GM21723 (cell line): Measurements from ENCODE around the gene ASB2.

Experiments used
- ATAC-seq: cut with Tn5 transposase; IDR thresholded peaks from one replicate; pipeline ENCODE4 v1.9.1; 2021; ENCODE audit warnings: mild to moderate bottlenecking, moderate library complexity; ENCODE audit not compliant: unreplicated experiment

Gene ASB2

DNA sequence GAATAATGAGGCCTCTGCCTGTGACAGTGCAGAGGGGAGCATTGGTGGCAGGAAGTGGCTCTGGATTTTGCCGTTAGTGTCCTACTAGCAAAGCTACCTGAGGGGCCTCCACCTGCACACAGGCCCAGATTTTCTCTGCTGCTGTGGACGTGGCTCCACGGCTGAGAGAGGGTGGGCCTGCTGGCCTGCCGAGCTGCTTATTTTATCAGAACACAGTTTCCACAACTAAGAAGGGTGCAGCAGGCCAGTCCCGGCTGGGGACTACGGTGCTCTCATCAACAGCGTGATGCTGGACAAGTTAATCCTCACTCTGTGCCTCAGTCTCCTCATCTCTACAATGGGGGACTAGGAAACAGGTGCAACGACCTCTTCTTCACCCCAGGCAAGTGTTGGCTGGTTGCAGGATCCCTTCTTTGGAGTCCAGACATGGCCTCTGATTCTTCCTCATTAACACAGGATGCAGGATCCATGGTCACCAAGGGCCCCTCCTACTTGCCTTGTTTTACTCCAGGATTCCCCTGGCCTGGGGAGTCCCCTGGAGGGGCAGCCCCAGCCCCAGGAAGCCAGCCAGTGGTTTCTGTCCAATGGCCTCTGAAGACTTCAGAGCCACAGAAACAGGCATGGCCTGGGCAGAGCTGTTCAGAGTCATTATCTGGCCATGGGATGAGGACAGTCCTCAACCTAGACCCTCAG, 45.9 kb downstream of the ASB2 start:
- no peak for ATAC-seq

DNA sequence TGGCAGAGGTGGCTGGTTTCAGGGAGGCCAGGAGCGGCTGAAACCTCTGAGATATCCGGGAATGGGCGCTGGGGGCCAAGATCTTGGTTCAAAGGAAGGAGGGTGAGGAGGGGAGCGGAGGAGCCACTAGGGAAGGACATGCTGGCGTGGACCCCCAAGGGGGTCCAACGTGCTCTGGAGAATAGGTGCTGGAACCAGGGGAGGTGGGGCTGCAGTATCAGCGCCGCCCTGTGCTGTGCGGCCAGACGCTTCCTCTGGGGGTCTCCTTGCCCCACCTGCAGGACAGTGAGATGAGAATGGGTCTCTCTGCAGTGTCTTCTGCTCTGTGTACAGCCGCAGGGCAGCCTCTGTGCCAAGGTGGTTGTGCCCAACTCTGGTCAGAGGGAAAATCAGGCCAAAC, 46.7 kb downstream of the ASB2 start:
- ATAC-seq: no peak

DNA sequence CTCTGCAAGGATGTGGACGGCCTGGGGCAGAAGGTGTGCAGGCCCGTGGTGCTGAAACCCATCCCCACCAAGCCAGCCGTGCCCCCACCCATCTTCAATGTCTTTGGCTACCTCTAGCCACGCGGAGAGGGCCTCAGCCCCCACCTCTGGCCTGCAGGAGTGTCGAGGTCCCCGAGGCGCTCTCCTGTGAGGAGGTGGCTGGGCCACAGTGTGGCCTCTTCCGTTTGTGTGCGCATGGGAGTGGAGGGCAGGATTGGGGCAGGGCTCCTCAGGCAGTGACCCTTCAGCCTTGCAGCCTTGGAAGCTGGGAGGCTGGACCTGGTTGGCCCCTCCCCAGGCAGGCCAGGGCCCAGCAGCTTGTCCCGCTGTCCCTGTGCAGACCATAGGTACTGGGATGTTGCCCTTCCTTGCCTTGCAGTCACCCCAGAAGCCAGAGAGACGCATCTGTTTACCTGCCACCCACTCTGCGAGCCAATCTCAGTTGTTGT, 47.3 kb downstream of the ASB2 start:
- ATAC-seq: no peak

DNA sequence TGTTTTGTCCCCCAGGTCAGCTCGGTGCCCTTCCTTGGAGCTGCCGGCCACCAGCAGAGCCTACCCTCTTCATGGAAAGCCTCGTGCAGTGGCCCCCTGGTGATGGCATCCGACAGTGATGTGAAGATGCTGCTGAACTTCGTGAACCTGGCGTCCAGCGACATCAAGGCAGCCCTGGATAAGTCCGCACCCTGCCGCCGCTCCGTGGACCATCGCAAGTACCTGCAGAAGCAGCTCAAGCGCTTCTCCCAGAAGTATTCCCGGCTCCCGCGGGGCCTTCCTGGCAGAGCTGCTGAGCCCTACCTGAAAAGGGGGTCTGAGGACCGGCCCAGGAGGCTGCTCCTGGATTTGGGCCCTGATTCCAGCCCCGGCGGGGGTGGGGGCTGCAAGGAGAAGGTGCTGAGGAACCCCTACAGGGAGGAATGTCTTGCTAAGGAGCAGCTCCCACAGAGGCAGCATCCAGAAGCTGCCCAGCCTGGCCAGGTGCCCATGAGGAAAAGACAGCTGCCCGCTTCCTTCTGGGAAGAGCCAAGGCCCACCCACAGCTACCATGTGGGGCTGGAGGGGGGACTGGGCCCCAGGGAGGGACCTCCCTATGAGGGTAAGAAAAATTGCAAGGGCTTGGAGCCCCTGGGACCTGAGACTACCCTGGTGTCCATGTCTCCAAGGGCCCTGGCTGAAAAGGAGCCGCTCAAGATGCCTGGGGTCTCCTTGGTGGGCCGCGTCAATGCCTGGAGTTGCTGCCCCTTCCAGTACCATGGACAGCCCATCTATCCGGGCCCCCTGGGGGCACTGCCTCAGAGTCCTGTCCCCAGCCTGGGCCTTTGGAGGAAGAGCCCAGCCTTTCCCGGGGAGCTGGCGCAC, 48.0 kb downstream of the ASB2 start:
- ATAC-seq: no peak

DNA sequence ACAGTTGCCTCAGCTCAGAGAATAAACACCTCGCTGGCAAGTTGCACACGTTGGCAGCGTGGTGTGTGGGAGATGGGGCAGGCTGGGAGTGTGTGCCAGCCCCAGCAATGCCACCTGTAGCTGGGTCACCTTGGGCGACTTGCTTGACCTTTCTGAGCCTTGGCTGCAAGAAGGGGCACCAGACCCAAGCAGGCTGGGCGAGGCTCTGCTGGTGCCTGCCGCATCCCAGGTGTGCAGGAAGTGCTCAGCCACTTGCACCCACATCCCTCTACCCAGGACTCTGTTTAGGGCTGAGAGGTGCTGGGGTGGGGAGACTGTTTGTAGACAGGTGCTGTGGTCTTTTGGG, 48.6 kb downstream of the ASB2 start:
- ATAC-seq: no peak

DNA sequence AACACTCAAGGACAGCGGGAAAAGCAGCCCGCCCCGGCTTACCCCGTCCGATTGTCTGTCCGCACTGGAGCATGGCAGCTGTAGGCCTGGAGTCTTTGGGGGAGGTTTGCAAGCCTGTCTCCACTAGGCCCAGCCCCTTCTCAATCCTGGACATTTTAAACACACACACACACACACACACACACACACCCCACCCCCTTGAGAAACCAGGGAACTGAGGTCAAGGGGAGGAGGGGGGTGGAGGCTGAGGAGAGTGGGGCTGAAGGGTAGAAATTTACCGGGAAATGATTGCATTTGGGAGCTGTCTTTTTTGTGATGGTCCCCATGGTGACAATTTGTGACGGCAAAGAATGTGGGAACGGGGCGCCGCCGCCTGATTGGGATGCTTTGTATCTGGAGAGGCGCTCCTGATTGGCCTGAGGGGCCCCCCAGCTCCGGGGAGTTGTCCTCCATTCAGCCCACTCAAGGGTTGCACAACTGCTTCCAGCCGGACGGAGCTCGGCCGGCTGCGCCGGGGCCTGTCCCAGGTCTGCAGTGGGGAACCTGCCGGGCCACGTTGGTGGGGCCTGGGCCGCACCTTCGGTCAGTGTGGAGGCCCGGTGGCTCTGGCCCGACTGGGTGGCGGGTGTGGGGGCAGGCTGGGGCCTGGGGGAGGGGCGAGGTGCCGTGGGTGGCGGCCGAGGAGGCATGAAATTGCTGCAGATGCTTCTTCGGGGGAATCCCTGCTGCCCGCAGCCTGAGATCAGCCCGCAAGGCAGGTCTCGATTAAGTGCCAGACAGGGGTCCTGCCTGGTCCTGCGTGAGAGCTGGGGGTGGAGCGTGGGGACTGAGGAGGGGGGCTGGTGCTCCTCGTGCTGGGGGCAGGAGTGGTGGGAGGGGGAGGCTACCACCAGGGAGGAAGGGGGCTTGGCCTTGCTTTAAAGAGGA, 49.2 kb downstream of the ASB2 start, which contains the start of gene FAM181A:
FAM181A (plus strand) TSS at position 472 of the 927 bp plus-strand sequence. CDS start 942 bp downstream, outside the sequence.
- ATAC-seq: no peak

DNA sequence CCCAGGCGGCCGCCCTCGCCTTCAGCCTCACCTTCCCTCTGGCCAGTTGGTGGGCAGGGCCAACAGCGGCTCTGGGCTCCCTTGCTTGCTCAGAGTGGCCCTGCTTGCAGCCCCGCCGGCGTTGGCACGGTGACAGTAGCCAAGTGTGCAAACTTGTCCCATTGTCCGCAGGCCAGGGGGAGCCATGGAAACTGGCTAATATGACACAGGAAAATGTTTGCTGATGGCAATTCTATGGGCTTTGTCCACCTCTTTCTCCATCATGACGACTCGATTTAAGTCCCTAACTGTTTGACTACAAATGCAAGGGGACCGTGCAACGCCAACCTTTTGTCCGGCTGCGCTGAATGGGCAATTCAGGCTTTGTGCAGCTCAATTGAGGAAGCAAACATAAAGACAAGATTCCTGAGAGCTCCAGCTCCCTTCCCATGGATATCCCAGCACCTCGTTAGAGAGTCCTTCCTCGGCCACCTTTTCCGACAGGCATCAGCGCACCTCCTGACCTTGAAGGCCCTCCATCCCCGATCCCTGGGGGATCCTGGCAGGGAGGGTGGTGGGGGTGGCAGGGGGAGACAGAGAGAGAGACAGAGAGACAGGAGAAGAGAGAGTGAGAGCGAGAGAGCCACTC, 50.0 kb downstream of the ASB2 start:
- ATAC-seq: no peak

DNA sequence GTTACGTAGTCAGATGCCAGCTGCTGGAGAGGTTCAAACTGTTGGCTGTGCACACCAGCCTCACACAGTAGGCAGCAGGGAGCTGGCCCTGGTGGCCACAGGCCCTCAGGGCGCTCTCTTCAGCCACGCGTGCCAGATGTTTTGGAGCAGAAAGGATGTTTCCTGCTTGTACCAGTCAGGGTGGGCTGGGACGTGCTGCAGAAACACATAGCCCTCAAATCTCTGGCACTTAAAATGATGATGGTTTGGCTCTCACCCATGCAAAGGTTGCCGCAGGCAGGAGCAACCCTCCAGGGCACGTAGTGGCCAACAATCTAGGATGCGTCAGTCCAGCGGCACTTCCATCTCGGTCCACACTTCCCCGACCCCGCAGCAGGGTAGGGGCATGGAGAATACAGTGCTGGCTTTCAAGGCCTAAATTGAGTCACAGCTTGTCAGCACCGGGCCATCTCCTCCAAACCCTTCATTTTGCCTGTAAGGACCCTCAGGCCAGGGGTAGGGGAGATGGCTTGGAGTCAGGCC, 50.9 kb downstream of the ASB2 start:
- ATAC-seq: no peak

DNA sequence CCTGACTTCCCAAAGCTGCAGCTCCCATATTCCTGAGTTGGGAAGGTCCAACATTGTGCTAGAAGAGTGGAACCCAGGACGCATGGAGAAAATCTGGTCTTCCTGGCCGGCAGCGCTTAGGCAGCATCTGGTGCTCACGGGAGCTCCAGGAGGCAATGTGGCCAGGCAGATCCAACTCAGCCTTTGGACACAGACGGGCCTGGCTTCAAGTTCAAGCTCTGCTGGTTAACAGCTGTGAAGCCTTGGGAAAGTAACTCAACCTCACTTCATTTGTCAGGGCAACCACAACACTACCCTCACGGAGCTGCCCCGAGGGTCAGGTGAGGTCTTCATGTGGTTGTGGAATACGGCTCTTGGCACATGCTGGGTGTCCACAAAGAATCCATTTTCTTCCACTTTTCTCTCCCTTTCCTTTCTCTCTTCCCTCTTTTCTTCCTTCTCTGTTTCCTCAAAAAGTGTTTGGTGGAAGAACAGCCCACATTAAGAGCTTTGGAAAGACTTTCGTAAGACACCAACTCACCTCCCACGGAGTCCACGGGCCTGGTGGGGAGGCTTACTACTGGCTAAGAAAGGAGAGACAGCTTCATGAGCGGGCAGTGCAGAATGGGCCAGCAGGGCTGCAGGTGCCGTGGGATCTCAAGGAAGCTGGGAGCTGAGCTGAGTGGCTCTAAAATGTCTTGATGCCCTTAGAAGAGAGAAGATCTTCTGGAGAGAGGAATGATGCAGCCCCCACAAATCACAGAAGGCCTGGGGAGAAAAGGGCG, 51.6 kb downstream of the ASB2 start:
- ATAC-seq: no peak

DNA sequence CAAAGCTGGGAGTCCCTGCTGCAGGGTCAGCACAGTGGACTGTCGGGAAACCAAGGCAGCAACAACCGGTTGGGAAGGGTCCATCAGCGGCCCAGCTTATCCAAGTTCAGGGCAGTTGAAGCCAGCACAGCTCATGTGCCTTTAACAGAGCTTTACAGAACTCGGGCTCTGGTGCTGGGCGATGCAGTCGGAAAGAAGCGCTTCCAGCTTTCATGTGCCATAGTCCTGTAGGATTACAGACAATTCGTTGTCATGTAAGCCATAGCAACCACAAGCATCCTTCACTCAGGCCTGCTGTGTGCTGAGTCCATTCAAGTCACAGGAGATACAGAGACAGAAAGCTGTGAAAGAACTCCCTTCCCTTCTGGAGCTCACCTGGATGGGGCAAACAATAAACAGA, 52.7 kb downstream of the ASB2 start:
- no peak for ATAC-seq

DNA sequence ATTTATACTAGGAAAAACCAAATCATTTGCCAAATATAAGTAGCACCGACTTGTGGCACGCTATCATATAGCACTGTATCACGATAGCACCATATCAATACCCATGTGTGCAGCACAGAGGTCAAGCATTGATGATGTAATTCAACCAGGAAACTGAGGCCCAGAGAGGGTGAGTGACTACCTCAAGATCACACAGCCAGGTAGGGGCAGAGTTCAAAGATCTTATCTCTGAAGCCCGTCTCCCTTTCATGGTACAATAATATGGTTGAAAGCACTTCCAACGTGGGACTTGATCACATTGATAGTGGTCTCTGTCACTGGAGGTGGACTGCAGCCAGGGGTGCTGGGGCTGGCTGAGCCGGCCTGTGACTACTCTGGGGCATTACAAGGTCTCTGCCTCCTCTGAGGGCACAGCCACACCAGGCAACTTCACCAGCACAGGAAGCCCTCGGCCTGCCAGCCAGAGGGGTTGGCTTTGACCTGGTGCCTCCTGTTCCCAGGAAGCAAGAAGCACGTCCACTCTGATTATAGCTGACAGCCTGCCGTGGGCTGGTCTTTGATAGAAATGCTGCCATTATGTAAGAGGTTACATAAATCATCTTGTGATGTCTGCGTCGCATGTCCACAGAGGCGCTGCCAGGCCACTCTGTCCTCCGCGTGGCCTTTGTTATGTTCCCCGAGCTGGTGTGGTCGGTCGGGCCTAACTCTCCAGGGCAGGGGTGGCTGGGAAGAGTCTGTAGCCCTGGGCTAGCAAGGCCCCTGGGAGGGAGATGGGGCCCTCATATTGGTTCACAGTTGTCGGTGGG, 55.2 kb downstream of the ASB2 start:
- no peak for ATAC-seq

DNA sequence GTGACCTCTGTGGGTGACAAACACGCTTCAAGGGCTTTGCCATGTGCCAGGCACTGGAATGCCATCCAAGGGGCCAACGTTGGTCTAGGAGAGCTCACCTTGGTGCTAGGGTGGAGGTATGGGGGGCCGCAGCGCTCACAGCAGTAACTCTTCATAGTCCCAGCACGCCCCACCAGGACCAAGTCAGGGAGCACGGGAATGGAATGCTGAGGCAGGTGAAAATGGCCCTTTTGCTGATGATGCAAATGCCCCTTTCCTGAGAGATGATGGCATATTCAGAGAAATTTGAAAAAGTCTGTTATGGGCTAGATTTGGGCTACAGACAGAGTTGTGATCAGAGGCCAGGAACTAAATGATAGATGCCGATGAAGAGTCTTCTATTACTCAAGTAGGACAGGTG, 59.2 kb downstream of the ASB2 start:
- ATAC-seq: no peak

DNA sequence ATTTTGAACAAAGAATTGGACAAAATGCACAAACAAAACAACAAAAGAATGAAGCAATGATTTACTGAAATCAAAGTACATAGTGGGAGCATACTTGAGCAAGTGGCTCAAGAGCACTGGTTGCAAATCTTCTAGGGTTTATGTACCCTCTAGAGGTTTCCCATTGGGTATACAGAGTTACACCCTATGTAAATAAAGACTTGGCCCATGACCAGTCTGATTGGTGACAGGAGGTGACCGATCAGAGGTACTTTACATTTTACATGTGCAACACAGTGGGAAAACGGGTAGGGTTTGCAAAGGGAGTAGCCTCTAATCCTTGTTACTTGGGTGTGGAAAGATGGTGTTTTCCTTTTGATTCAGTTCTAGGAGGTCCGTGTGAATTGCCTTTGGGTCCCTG, 59.9 kb downstream of the ASB2 start:
- no peak for ATAC-seq

DNA sequence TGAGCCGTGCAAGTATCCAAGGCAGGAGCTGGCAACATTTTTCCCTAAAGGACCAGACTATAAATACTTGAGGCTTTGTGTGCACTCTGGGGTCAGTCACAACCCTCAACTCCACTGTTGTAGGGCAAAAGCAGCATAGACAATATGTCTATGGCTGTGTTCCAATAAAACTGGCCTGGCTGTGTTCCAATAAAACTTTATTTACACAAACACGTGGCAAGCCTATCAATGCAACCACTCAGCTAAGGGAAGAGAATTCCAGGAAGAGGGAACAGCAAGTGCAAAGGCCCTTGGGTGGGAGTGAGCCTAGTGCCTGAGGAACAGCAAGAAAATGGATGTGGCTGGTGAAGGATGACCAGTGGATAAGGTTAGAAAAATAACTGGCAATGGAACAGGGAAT, 60.6 kb downstream of the ASB2 start:
- ATAC-seq: no peak

DNA sequence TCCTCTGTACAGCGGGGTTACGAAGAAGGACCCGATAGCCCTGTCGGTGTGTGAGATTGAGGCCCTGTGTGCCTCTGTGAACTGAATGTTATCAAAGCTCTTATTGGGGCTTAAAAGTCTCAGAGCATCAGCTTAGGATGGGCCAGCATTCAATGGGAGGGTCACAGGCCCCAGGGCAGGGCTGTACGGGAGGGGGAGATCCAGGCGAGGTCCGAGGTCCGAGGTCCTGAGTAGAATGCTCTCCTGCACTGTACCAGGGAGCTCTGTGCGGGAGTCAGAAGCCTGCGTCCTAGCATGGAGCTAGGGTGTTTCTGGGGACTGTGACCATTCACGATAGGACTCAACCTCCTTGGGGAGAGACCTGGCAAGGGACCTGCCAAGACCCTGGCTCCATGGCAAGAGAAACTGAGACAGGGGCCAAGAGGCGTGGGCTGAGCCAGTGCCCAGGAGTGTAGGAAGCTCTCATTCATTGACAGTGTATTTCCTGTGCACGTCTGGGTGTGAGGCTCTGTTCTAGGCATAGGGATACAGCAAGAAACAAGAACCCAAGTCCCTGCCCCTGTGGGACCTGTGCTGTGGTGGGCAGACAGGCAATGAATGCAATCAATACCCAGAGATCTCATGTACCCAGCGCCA, 61.2 kb downstream of the ASB2 start:
- no peak for ATAC-seq

DNA sequence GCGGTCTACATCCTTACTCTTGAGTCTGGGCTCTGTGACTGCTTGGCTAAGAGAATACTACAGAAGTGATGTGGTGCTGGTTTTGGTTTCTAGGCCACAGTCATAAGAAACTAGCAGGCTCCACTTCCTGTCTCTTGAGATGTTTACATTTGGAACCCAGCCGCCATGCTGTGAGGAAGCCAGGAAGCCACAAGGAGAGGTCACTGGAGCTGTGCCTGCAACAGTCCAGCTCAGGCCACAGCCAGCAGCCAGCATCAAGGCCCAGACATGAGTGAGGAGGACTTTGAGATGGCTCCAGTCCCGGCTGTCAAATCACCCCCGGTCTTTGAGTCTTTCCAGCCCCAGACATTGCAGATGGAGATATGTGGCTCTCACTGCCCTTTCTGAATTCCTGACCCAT, 62.1 kb downstream of the ASB2 start:
- ATAC-seq: no peak

DNA sequence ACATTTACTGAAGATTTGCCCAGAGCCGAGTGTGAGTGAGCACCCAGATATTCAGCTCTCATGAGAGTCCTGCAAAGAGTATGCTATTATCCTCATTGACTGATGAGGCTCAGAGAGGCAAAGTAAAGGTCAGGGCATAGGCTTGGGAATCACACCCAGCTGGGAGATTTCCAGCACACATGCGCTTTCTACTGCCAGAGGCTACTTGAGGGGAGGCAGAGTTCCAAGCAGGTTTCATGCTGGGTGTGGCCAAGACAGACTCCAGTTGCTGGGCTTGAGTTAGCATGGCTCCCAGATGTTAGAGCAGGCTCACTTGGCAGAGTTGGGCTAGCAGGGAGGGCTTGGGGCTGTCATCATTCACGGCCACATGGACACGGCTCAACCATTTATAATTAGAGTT, 63.6 kb downstream of the ASB2 start:
- no peak for ATAC-seq

DNA sequence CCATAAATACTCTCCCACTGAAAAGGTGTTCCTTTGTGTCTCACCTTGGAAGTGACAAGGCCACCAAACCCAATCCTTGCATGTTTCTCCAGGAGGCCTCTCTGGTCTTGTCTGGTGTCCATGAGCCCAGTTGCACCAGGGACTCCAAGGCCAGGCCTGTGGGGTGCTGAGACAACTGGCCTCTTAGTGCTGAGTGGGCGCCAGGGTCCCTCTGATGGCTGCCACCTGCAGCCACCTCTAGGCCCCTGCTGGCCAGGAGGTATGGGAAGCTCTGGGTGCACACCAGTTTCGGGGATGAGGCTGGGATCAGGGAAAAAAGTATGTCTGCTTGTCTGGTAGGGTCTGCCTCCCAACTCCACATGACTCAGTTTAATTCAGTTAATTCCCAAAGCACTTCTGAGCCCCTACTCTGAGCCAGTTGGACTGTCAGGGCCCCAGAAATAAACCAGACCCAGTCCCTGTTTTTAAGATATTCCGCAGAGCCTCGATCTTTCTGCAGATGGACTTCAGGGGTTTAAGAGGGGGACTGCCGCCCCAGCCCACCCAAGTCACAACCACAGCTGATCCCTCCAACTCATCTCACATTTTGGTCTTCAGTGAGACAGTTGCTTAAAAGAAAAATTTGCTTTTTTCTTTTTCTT, 64.3 kb downstream of the ASB2 start:
- ATAC-seq: no peak
